Posterior cingulate gyrus (tissue), 11 donors: ENCODE results near the gene IL4I1.

Experiments used
- DNase-seq, 10 donors: peaks; one replicate each; pipeline versions ENCODE4 v3.0.0 to v3.0.0-alpha.2; 2020 to 2021; ENCODE audit warnings: mixed read lengths in 3 of 10
- intact Hi-C: fragments of 100-400 bp; cut with DNase I; formaldehyde crosslinking; loops from one replicate; pipeline ENCODE4 v1.15.1; 2023

The IL4I1 gene

GRCh38 chr19:49856574-49857021 is 40.1 kb downstream of the IL4I1 start:
- intact Hi-C loops, result no loop called here
- peak in 2 of 10 donors; percentile 20 to 70 for DNase-seq

DNA sequence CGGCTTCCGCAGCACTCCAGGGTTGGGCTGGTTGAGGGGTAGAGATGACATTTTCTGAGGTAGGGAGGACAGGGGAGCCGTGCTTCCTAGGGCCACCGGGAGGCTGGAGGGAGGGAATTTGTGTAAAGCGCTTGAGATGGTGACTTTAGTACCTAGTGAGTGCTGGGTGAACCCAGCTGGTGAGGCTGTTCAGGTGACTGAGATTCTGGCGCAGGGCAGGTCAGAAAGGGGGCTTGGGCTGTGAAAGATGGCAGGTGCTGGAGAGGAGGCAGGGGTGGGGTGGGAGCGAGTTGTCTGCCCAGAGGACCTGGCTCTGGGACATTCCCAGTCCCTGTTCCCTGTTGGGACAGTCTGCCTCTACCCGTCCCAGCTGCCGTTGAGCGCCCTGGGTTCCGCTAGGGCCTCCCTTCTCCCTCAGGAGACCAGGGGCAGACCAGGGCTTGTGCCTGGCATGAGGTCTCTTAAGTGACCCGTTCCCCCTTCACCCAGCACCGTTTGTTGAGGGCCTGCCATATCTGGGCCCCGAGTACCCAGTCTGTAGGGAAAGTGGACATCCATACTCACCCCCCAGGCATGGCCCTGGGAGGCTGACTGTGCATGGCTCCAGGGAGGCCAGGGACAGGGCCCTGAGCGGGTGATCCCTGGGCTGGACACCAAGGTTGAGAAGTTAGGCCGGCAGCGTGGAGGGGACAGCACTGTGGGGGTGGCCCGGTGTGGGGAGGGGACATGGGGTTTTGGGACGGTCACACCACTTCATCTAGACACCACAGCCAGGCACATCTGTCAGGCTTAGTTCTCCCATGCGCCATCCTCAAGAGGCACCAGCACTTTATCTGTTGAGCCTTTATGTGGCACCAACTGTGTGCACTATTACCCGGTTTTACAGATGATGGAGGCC is 40.8 kb downstream of the IL4I1 start:
- intact Hi-C loops, result no loop called here
- DNase-seq, result peak in 1 of 10 donors; percentile 65

DNA sequence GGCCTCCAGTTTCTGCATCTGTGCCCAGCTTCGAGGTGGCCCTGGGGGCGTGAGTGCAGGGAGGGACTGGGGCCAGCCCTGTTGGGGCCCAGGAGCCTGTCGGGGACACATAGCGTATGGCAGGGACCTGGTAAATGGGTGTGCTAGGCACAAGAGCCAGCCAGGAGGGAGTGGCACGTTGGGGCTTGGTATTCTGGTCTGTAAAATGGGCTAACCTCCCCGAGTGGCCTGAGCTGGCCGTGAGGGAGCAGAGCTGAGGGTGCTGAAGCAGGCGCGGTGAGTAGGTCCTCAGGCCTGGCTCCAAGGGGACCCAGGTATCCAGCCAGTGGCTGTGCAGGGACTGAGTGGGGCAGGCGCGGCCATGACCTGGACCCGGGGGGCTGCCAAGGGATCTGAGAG is 41.4 kb downstream of the IL4I1 start:
- DNase-seq, result no peak
- intact Hi-C loops, result no loop called here

DNA sequence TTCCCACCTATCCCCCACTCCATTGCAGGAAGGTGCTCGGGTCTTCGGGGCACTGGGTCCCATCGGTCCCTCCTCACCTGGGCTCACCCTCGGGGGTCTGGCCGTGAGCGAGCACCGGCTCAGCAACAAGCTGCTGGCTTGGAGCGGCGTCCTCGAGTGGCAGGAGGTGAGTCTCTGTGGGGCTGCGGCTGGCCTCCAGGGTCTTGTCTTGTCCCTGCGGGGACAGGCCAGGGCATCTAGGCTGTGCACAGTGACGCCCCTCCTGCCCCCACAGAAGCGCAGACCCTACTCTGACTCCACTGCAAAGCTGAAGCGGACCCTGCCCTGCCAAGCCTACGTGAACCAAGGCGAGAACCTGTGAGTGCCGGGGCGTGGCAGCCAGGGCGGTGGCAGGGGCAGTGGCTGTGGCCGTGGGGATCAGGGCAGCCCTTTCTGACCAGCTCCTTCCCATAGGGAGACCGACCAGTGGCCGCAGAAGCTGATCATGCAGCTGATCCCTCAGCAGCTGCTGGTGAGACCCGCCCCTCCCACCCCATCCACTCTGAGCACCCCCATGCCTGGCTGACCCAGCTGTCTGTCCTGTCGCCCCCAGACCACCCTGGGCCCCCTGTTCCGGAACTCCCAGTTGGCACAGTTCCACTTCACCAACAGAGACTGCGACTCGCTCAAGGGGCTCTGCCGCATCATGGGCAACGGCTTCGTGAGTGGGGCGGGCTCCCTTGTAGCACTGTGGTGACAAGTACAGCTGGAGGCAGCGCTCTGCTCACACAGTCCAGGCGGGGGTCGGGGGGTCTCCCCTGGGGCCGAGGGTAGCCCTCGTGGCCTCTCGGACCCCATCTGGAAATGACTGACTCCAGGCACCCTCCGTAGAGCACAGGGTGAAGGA is 42.1 kb downstream of the IL4I1 start:
- intact Hi-C loops, result loop anchor here (5.0 kb wide), 1 partner anchor 37 kb away; the partner anchor contains the start of gene MED25

GRCh38 chr19:49853852-49854377 is 42.8 kb downstream of the IL4I1 start:
- intact Hi-C loops, result loop anchor here (5.0 kb wide), 1 partner anchor 37 kb away; the partner anchor contains the start of gene MED25
- DNase-seq, result no peak

More for the DNA sequence above, 42.1 kb downstream of the IL4I1 start:
- no peak for DNase-seq

GRCh38 chr19:49852631-49853126 is 44.0 kb downstream of the IL4I1 start:
- intact Hi-C loops, result loop anchor here (5.0 kb wide), 1 partner anchor 35 kb away; the partner anchor contains the start of gene MED25
- DNase-seq, result no peak

- intact Hi-C loops, result loop anchor here (5.0 kb wide), 1 partner anchor 34 kb away; the partner anchor contains the start of gene MED25
- DNase-seq, result no peak
These were observed 45.0 kb downstream of the IL4I1 start for GRCh38 chr19:49851456-49852259.

GRCh38 chr19:49850487-49851342 is 46.0 kb downstream of the IL4I1 start, which contains the start of gene PTOV1:
TSS of gene PTOV1 (plus strand) at chr19:49851159.
- intact Hi-C loops, result loop anchor here (1.0 to 5.0 kb wide), 2 partner anchors 27 to 33 kb away; partner anchors contain the start of genes AKT1S1, MED25 and TBC1D17
- peak; percentile 90 to 99 (median 95) for DNase-seq

GRCh38 chr19:49850221-49850486 is 46.5 kb downstream of the IL4I1 start:
- intact Hi-C loops, result loop anchor here (1.0 to 5.0 kb wide), 2 partner anchors 27 to 33 kb away; partner anchors contain the start of genes AKT1S1, MED25 and TBC1D17
- DNase-seq, result no peak

- intact Hi-C loops, result loop anchor here (1.0 to 5.0 kb wide), 2 partner anchors 28 to 32 kb away; partner anchors contain the start of genes AKT1S1, MED25 and TBC1D17
- DNase-seq, result no peak
These were observed 47.1 kb downstream of the IL4I1 start for GRCh38 chr19:49849433-49850220.

GRCh38 chr19:49848938-49849337 is 47.7 kb downstream of the IL4I1 start:
- intact Hi-C loops, result no loop called here
- no peak for DNase-seq

GRCh38 chr19:49847731-49848696 is 48.7 kb downstream of the IL4I1 start:
- no peak for DNase-seq
- intact Hi-C loops, result no loop called here

GRCh38 chr19:49846408-49846807 is 50.3 kb downstream of the IL4I1 start:
- no peak for DNase-seq
- intact Hi-C loops, result no loop called here

GRCh38 chr19:49845414-49845813 is 51.3 kb downstream of the IL4I1 start:
- intact Hi-C loops, result no loop called here
- DNase-seq, result no peak

GRCh38 chr19:49844138-49845095 is 52.3 kb downstream of the IL4I1 start:
- no peak for DNase-seq
- intact Hi-C loops, result no loop called here
